Measurements from ENCODE around the gene RGS3. TPM values are rescaled to one million over a fixed set of nuclear protein-coding genes. Genes with fewer than 3 reads are reported as not detected.

RGS3 gene
- total RNA-seq, 1 experiment from 2014 or later: 39.4 TPM

DNA sequence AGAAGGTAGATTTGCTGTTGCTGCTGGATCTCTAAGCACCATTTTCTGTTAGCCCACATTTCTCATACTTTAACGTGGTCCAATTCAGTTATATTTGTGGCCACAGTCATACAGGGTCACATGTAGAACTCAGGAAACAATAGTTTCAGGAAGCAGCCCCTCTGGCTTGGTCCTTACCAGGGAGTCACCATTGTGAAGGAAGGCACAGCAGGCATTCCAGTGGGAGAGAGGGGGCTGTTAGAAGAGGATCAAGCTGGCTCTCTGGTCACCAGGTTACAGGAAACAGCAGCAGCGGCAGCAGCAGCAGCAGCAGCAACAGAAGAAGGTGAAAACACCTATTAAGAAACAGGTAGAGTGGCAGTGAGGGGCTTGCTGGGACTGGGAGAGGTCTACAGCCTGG is 38.5 kb upstream of the RGS3 start:
- no TSS peak for BruUV-seq (replicated peaks)

More for the DNA sequence above, 38.5 kb upstream of the RGS3 start:
- no peak overlapping the region for H2AFZ ChIP-seq (ENCODE audit: low read depth, low read length, poor library complexity, severe bottlenecking)
- CTCF ChIA-PET: no interaction called here
- no peaks in the 10 kb centered on the region; the same call in 1 of the 2 replicates for H3K27me3 ChIP-seq (ENCODE audit: insufficient read depth, low read length)
- no peaks in the 10 kb centered on the region for H3K9me3 ChIP-seq (ENCODE audit: control insufficient read depth in 1 of 2, insufficient read depth in 1 of 2, low read depth in 1 of 2, low read length in 2 of 2)
- H3K9ac ChIP-seq (ENCODE audit: low read length): no peak overlapping the region
- H3K79me2 ChIP-seq (ENCODE audit: insufficient read depth, low read length): no peaks in the 10 kb centered on the region
- intact Hi-C loops (cut with micrococcal nuclease): no loop called here
- RAD21 ChIA-PET (ENCODE audit: low non-redundant PET in 1 of 2, low total read pairs in 2 of 2, uncharacterized antibody in 2 of 2, unreplicated experiment in 2 of 2): no interaction called here
- no peak for ATAC-seq
- H3K36me3 ChIP-seq (ENCODE audit: control insufficient read depth in 1 of 2, insufficient read depth in 2 of 2, low read length in 2 of 2): no peaks in the 10 kb centered on the region
- H3K4me1 ChIP-seq (ENCODE audit: control insufficient read depth in 1 of 2, insufficient read depth in 2 of 2, low read length in 2 of 2): no peaks in the 10 kb centered on the region
- H4K20me1 ChIP-seq (ENCODE audit: insufficient read depth): no peaks in the 10 kb centered on the region
- H3K27ac ChIP-seq (ENCODE audit: low read depth, low read length): no peak overlapping the region
- POLR2A ChIA-PET: no interaction called here
- no peak overlapping the region for H3K4me2 ChIP-seq (ENCODE audit: low read length)
- no peaks in the 10 kb centered on the region for H3K9me2 ChIP-seq (ENCODE audit: insufficient read depth)
- H3K4me3 ChIP-seq (replicated peaks in 1 of 2; ENCODE audit: low read depth in 1 of 2, low read length in 2 of 2): no peak overlapping the region
- DNase-seq (ENCODE audit: low read depth, low spot score): no peak
- TF ChIP-seq EZH2phosphoT487 (IDR thresholded peaks at IDR 0.05; ENCODE audit: borderline replicate concordance) (no peak), EZH2 (IDR thresholded peaks at IDR 0.05) (no peak), YY1 (IDR thresholded peaks at IDR 0.05; ENCODE audit: extremely low read depth, insufficient replicate concordance, low read depth, low read length) (no peak), EGR1 (IDR thresholded peaks at IDR 0.05; ENCODE audit: low read depth) (no peak), SP1 (IDR thresholded peaks at IDR 0.05; ENCODE audit: low read depth) (no peak), ELF1 (IDR thresholded peaks at IDR 0.05; ENCODE audit: borderline replicate concordance, low read depth) (no peak), CTCF (IDR thresholded peaks at IDR 0.05 in 2 of 3, conservative IDR thresholded peaks at IDR 0.05 in 1 of 3; ENCODE audit: borderline replicate concordance in 1 of 3, insufficient read depth in 1 of 3, low read depth in 2 of 3, low read length in 2 of 3) (no peak), ZNF274 (IDR thresholded peaks at IDR 0.05; ENCODE audit: low read depth, low read length) (no peak), POLR2AphosphoS5 (IDR thresholded peaks at IDR 0.05; ENCODE audit: low read depth, low read length) (no peak), MAX (IDR thresholded peaks at IDR 0.05) (no peak), FOSL1 (IDR thresholded peaks at IDR 0.05; ENCODE audit: low read depth) (no peak), CEBPB (IDR thresholded peaks at IDR 0.05; ENCODE audit: low read depth) (no peak), RAD21 (IDR thresholded peaks at IDR 0.05; ENCODE audit: low read depth) (no peak), CBX3 (IDR thresholded peaks at IDR 0.05; ENCODE audit: low read depth) (no peak), SRF (IDR thresholded peaks at IDR 0.05; ENCODE audit: low read depth) (no peak), TCF7L2 (IDR thresholded peaks at IDR 0.05; ENCODE audit: borderline replicate concordance, extremely low read depth, insufficient read depth, insufficient read length) (no peak), REST (IDR thresholded peaks at IDR 0.05; ENCODE audit: low read depth) (no peak), POLR2A (IDR thresholded peaks at IDR 0.05; ENCODE audit: borderline replicate concordance, extremely low read depth, insufficient read depth, insufficient read length) (no peak), SIN3A (IDR thresholded peaks at IDR 0.05; ENCODE audit: low read depth) (no peak)
- TF ChIP-seq, protein P1, sequence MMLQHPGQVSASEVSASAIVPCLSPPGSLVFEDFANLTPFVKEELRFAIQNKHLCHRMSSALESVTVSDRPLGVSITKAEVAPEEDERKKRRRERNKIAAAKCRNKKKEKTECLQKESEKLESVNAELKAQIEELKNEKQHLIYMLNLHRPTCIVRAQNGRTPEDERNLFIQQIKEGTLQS (IDR thresholded peaks at IDR 0.05): no peak
